ENCODE measurements around the gene MRPL16.

GRCh38 chr11:59829358-59829757, 18.8 kb upstream of the MRPL16 start:
- no peak for TF ChIP-seq POLR2A (IDR thresholded peaks at IDR 0.05)
- no peak for TF ChIP-seq CTCF (IDR thresholded peaks at IDR 0.05)

All from adrenal gland (tissue), 5 donors.